A549 (cell line): Measurements from ENCODE around the gene UBN1. TPM values are rescaled to one million over a fixed set of nuclear protein-coding genes. Genes with fewer than 3 reads are reported as not detected.

Experiments
- ATAC-seq, 2 experiments: fragments of 200-7000 bp in 1 of 2; fragments of >200 bp in 1 of 2; cut with Nextera tagmentation in 1 of 2; cut with Tn5 transposase in 1 of 2; 3 replicates each; pipeline versions ENCODE4 v1.8.0 to v1.9.1; 2018 to 2020; ENCODE audit warnings: mild to moderate bottlenecking in 1 of 2, moderate library complexity in 1 of 2
- CTCF ChIA-PET: fragments of 300-600 bp; sonication (Branson Sonifier 250); formaldehyde crosslinking; extraction: SDS; loops from one replicate; lab custom pipeline; 2021; ENCODE audit warnings: antibody characterized with exemption, inconsistent platforms; lab: Yijun Ruan, JAX
- POLR2A ChIA-PET: fragments of 350-600 bp; formaldehyde crosslinking; extraction: SDS; loops from one replicate; lab custom pipeline; 2021; ENCODE audit warnings: antibody characterized with exemption, inconsistent platforms; lab: Yijun Ruan, JAX
- DNase-seq, 2 experiments: peaks; one replicate each; pipeline versions ENCODE4 v3.0.0 to v3.0.0-alpha.2; 2011 to 2016; ENCODE audit warnings: low read depth in 1 of 2, low spot score in 1 of 2
- FAIRE-seq: peaks from 2 replicates; lab custom pipeline; 2011; peaks lifted over from hg19 to GRCh38; lab: Jason Lieb, UNC
- H3K27ac ChIP-seq, 2 experiments: fragments of >200 bp; sonication (Bioruptor Twin); formaldehyde crosslinking; 3 replicates each; pipeline ENCODE4 v1.5.1; 2016 to 2017
- H3K4me1 ChIP-seq: fragments of >200 bp; sonication (Bioruptor Twin); formaldehyde crosslinking; 3 replicates; pipeline ENCODE4 v1.6.1; 2016
- H3K4me2 ChIP-seq: fragments of >200 bp; sonication (Bioruptor Twin); formaldehyde crosslinking; 3 replicates; pipeline ENCODE4 v1.6.1; 2016
- H3K4me3 ChIP-seq: fragments of >200 bp; sonication (Bioruptor Twin); formaldehyde crosslinking; 3 replicates; pipeline ENCODE4 v1.5.1; 2016
- H3K9me3 ChIP-seq: fragments of >200 bp; sonication (Bioruptor Twin); formaldehyde crosslinking; 3 replicates; pipeline ENCODE4 v1.6.1; 2016
- BHLHE40 ChIP-seq: IDR thresholded peaks from 2 replicates; pipeline ENCODE4 v1.6.1; 2012; ENCODE audit warnings: low read depth, low read length, inconsistent platforms
- CEBPB ChIP-seq, 2 experiments: fragments of >200 bp in 1 of 2; sonication (Bioruptor Twin) in 1 of 2; formaldehyde crosslinking in 1 of 2; IDR thresholded peaks; 2 replicates each; pipeline ENCODE4 v1.6.1; 2012 to 2016
- CHD2 ChIP-seq: fragments of 150-350 bp; IDR thresholded peaks from 2 replicates; pipeline ENCODE4 v1.6.1; 2014; ENCODE audit warnings: low read length; ENCODE audit not compliant: partially characterized antibody
- CHD4 ChIP-seq: fragments of 200-600 bp; sonication (generic); IDR thresholded peaks from 2 replicates; pipeline ENCODE4 v1.6.1; 2016; ENCODE audit warnings: antibody characterized with exemption, mild to moderate bottlenecking, borderline replicate concordance
- E2F6 ChIP-seq: IDR thresholded peaks from 2 replicates; pipeline ENCODE4 v1.6.1; 2012; ENCODE audit warnings: low read depth, borderline replicate concordance
- EHF ChIP-seq: fragments of 250-450 bp; sonication (Bioruptor Pico); IDR thresholded peaks from 2 replicates; pipeline ENCODE4 v1.5.0; 2020; ENCODE audit warnings: mild to moderate bottlenecking
- EP300 ChIP-seq, 2 experiments: fragments of >200 bp; sonication (Bioruptor Twin); formaldehyde crosslinking; IDR thresholded peaks; 2 replicates in 1 of 2; 3 replicates in 1 of 2; pipeline ENCODE4 v1.6.1; 2016 to 2017
- FOSB ChIP-seq: fragments of 250-450 bp; sonication (Bioruptor Pico); IDR thresholded peaks from 2 replicates; pipeline ENCODE4 v1.5.0; 2020; ENCODE audit warnings: mild to moderate bottlenecking, moderate library complexity
- FOXS1 ChIP-seq: fragments of 250-450 bp; sonication (Bioruptor Pico); IDR thresholded peaks from 2 replicates; pipeline ENCODE4 v1.5.0; 2020; ENCODE audit warnings: mild to moderate bottlenecking, moderate library complexity
- HOXB5 ChIP-seq: fragments of 250-450 bp; sonication (Bioruptor Pico); IDR thresholded peaks from 2 replicates; pipeline ENCODE4 v1.5.0; 2020; ENCODE audit warnings: mild to moderate bottlenecking, moderate library complexity
- JUN ChIP-seq, 2 experiments: fragments of >200 bp; sonication (Bioruptor Twin); formaldehyde crosslinking; IDR thresholded peaks; 2 replicates in 1 of 2; 3 replicates in 1 of 2; pipeline ENCODE4 v1.6.1; 2016 to 2017
- JUNB ChIP-seq: fragments of >200 bp; sonication (Bioruptor Twin); formaldehyde crosslinking; IDR thresholded peaks from 2 replicates; pipeline ENCODE4 v1.6.1; 2016
- MAX ChIP-seq: IDR thresholded peaks from 2 replicates; pipeline ENCODE4 v1.6.1; 2012
- MYC ChIP-seq: IDR thresholded peaks from 2 replicates; pipeline ENCODE4 v1.6.1; 2012; ENCODE audit warnings: mild to moderate bottlenecking, inconsistent platforms, low read length, improper control_type of control experiment, borderline replicate concordance
- NPAS2 ChIP-seq: fragments of 250-450 bp; sonication (Bioruptor Pico); IDR thresholded peaks from 2 replicates; pipeline ENCODE4 v1.8.0; 2022; ENCODE audit warnings: mild to moderate bottlenecking, moderate library complexity, borderline replicate concordance
- NR3C1 ChIP-seq: fragments of >200 bp; sonication (Bioruptor Twin); formaldehyde crosslinking; IDR thresholded peaks from 3 replicates; pipeline ENCODE4 v1.6.1; 2017
- PBX3 ChIP-seq: IDR thresholded peaks from 2 replicates; pipeline ENCODE4 v1.6.1; 2012
- POLR2AphosphoS2 ChIP-seq: conservative IDR thresholded peaks from 2 replicates; pipeline ENCODE4 v1.6.1; 2012; ENCODE audit warnings: low read length, improper control_type of control experiment, inconsistent platforms
- RAD21 ChIP-seq, 2 experiments: fragments of >200 bp in 1 of 2; sonication (Bioruptor Twin) in 1 of 2; formaldehyde crosslinking in 1 of 2; IDR thresholded peaks in 1 of 2; conservative IDR thresholded peaks in 1 of 2; 2 replicates in 1 of 2; 3 replicates in 1 of 2; pipeline ENCODE4 v1.6.1; 2012 to 2018; ENCODE audit warnings: inconsistent platforms in 1 of 2
- RARB ChIP-seq: fragments of 250-450 bp; sonication (Bioruptor Pico); IDR thresholded peaks from 2 replicates; pipeline ENCODE4 v1.8.0; 2021; ENCODE audit warnings: mild to moderate bottlenecking, moderate library complexity
- RFX5 ChIP-seq: fragments of 450-650 bp; IDR thresholded peaks from 2 replicates; pipeline ENCODE4 v1.7.1; 2014; ENCODE audit warnings: antibody characterized with exemption, mild to moderate bottlenecking, moderate library complexity
- SMC3 ChIP-seq: fragments of >200 bp; sonication (Bioruptor Twin); formaldehyde crosslinking; IDR thresholded peaks from 3 replicates; pipeline ENCODE4 v1.6.1; 2018; ENCODE audit warnings: inconsistent platforms
- TP53 ChIP-seq: fragments of 250-450 bp; sonication (Bioruptor Pico); IDR thresholded peaks from 2 replicates; pipeline ENCODE4 v1.5.0; 2021; ENCODE audit warnings: mild to moderate bottlenecking, moderate library complexity
- USF2 ChIP-seq: fragments of 450-650 bp; IDR thresholded peaks from 2 replicates; pipeline ENCODE4 v1.6.1; 2014; ENCODE audit warnings: antibody characterized with exemption
- ZC3H11A ChIP-seq: fragments of 450-650 bp; IDR thresholded peaks from 2 replicates; pipeline ENCODE4 v1.6.1; 2014; ENCODE audit warnings: antibody characterized with exemption, mild to moderate bottlenecking
- WGBS: methylation state at CpG from one replicate; pipeline ENCODE4 v1.1.6; 2017; ENCODE audit errors: missing lambda C conversion rate; 5-methylcytosine and 5-hydroxymethylcytosine counted together
- polyA plus RNA-seq, 4 experiments: library from polyadenylated mRNA; depleted of rRNA in 3 of 4; stranded (reverse); fragments of >200 nt; fragmentation: RNase III in 1 of 4; extraction: RNeasy Plus Mini Kit Qiagen cat#74134 plus additional on column Dnase treatment in 1 of 4; gene quantifications; 2 replicates in 3 of 4; 3 replicates in 1 of 4; pipeline ENCODE4 v1.2.3, GENCODE V29; 2011 to 2017
- TF ChIP-seq, protein P1 (sequence below): fragments of 150-350 bp; IDR thresholded peaks from 2 replicates; pipeline ENCODE4 v1.6.1; 2014; ENCODE audit warnings: low read depth, mild to moderate bottlenecking, low read length
- TF ChIP-seq, protein P2 (sequence below): fragments of >200 bp; sonication (Bioruptor Twin); formaldehyde crosslinking; IDR thresholded peaks from 3 replicates; pipeline ENCODE4 v1.6.1; 2016

UBN1 gene
- polyA plus RNA-seq, 2 of the 4 experiments (the other 2 are of a cell fraction) = 14.2 to 20.0 TPM

- TF ChIP-seq CEBPB (IDR thresholded peaks at IDR 0.05) = no peak
- TF ChIP-seq USF2 = no peak
- no peak for TF ChIP-seq EP300 (IDR thresholded peaks at IDR 0.05)
- no peak for TF ChIP-seq FOSB (CRISPR knock-in tag)
- TF ChIP-seq, protein P1, sequence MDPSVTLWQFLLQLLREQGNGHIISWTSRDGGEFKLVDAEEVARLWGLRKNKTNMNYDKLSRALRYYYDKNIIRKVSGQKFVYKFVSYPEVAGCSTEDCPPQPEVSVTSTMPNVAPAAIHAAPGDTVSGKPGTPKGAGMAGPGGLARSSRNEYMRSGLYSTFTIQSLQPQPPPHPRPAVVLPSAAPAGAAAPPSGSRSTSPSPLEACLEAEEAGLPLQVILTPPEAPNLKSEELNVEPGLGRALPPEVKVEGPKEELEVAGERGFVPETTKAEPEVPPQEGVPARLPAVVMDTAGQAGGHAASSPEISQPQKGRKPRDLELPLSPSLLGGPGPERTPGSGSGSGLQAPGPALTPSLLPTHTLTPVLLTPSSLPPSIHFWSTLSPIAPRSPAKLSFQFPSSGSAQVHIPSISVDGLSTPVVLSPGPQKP = no peak
- TF ChIP-seq JUNB = no peak
- TF ChIP-seq NR3C1 = no peak
- TF ChIP-seq TP53 (CRISPR knock-in tag) = no peak
- TF ChIP-seq MAX = no peak
- TF ChIP-seq HOXB5 (CRISPR knock-in tag) = no peak
- no peak for TF ChIP-seq RAD21 (conservative IDR thresholded peaks at IDR 0.05 in 1 of 2, IDR thresholded peaks at IDR 0.05 in 1 of 2)
- TF ChIP-seq RFX5 = no peak
- TF ChIP-seq, protein P2, sequence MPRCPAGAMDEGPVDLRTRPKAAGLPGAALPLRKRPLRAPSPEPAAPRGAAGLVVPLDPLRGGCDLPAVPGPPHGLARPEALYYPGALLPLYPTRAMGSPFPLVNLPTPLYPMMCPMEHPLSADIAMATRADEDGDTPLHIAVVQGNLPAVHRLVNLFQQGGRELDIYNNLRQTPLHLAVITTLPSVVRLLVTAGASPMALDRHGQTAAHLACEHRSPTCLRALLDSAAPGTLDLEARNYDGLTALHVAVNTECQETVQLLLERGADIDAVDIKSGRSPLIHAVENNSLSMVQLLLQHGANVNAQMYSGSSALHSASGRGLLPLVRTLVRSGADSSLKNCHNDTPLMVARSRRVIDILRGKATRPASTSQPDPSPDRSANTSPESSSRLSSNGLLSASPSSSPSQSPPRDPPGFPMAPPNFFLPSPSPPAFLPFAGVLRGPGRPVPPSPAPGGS = no peak
- no peak for TF ChIP-seq PBX3
- no peak for TF ChIP-seq E2F6
- TF ChIP-seq ZC3H11A = no peak
- no peak for TF ChIP-seq JUN (IDR thresholded peaks at IDR 0.05)
Measured at GRCh38 chr16:4830408-4830807, 16.9 kb upstream of the UBN1 start.

DNA sequence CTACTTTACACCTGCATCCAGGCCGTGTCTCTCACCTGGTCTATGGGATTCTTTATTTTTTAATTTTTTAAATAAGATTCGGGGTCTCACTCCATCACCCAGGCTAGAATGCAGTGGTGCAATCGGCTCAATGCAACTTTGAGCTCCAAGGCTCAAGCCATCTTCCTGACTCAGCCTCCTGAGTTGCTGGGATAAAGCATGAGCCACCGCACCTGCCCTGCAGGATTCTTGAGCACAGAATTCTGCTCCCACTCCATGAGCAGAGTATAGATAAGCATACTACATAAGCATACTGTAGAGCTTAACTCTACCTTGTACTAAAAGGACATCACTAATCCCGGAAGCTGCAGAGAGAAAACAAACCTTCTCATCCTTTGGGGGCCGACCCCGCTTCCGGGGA is 15.7 kb upstream of the UBN1 start:
- no peak for TF ChIP-seq BHLHE40
- POLR2A ChIA-PET = no interaction called here
- CTCF ChIA-PET = interaction anchor here (1.1 to 1.2 kb wide), 3 partner anchors 15 to 124 kb away, joined by 3 read pairs; partner anchors contain the start of genes GLYR1 and UBN1

More at GRCh38 chr16:4830408-4830807, 16.9 kb upstream of the UBN1 start:
- H3K4me3 ChIP-seq = no peak overlapping the region
- H3K27ac ChIP-seq = no peak overlapping the region
- no peak for ATAC-seq
- 92% methylated on average over 7 of the region's 7 CpGs for WGBS
- no peak for FAIRE-seq
- ChIA-PET POLR2A (no interaction called here), CTCF (interaction anchor here (0.6 to 1.2 kb wide), 2 partner anchors 16 to 42 kb away, joined by 3 read pairs; partner anchors contain the start of genes GLYR1 and UBN1)
- no peaks in the 10 kb centered on the region for H3K4me1 ChIP-seq
- H3K9me3 ChIP-seq = no peaks in the 10 kb centered on the region
- no peak overlapping the region for H3K4me2 ChIP-seq
- DNase-seq = no peak

DNA sequence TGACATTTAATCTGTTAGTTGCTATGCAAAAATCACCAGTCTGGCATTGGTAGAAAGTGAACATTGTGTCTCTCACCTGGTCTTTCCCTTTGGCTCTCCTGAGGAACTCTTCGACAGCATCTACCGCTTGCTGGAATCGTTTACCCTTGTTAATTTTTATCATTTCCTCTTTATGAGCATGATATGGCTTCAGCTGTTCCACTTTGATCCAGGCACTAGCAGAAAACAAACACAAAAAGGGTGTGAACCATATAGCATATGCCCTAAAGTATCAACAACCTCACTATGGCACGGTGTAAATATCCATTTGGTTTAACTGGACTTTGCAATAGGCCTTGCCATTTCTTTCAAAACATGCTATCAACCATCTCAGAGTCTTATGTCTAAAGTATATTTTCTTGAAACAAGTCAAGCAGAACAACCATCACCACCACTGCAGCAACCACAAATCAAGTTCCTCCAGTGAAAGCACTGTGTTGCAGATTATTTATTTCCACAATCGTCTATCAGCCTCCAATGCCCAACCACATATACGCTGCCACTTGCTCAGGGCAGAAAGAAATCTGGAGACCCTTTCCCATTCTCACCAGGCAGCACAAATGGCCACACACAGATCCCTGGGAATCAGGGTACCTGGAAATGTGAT is 14.5 kb upstream of the UBN1 start:
- Histone ChIP-seq H3K4me3 (no peak overlapping the region), H3K4me1 (no peaks in the 10 kb centered on the region), H3K4me2 (no peak overlapping the region), H3K9me3 (no peaks in the 10 kb centered on the region), H3K27ac (no peak overlapping the region)
- ChIA-PET CTCF (no interaction called here), POLR2A (no interaction called here)
- ATAC-seq (no peak), FAIRE-seq (no peak), DNase-seq (no peak)
- 95% methylated on average over 6 of the region's 6 CpGs for WGBS
- TF ChIP-seq MYC (no peak), FOXS1 (CRISPR knock-in tag) (no peak), EHF (no peak), E2F6 (no peak), JUNB (no peak), CHD2 (no peak), RARB (CRISPR knock-in tag) (no peak), SMC3 (no peak), RAD21 (conservative IDR thresholded peaks at IDR 0.05 in 1 of 2, IDR thresholded peaks at IDR 0.05 in 1 of 2) (no peak), CHD4 (no peak), POLR2AphosphoS2 (no peak), NPAS2 (CRISPR knock-in tag) (no peak)
- TF ChIP-seq, protein P2 = no peak

More for the DNA sequence above, 15.7 kb upstream of the UBN1 start:
- no peaks in the 10 kb centered on the region for H3K4me1 ChIP-seq
- FAIRE-seq (no peak), DNase-seq (no peak), ATAC-seq (no peak)
- no peak overlapping the region for H3K4me2 ChIP-seq
- 94% methylated on average over 8 of the region's 8 CpGs for WGBS
- H3K27ac ChIP-seq = no peak overlapping the region
- no peak overlapping the region for H3K4me3 ChIP-seq
- no peaks in the 10 kb centered on the region for H3K9me3 ChIP-seq
